A673 (cell line): ENCODE results near the gene IFNGR2. TPM values are rescaled to one million over a fixed set of nuclear protein-coding genes. Genes with fewer than 3 reads are reported as not detected.

ENCODE experiments used
- Bru-seq: library from RNA; stranded (reverse); fragments of 400-500 nt; gene quantifications from one replicate; lab custom pipeline; 2021; lab: Mats Ljungman, UMichigan
- BruChase-seq, 2 experiments: library from RNA; stranded (reverse); fragments of 400-500 nt; gene quantifications; one replicate each; lab custom pipeline; 2021; lab: Mats Ljungman, UMichigan
- BruUV-seq: library from RNA; stranded (reverse); fragments of 400-500 nt; replicated peaks from 2 replicates; lab custom pipeline; 2021; lab: Mats Ljungman, UMichigan
- CTCF ChIA-PET: fragments of 300-600 bp; sonication (Branson Sonifier 250); formaldehyde crosslinking; loops from one replicate; lab custom pipeline; 2022; ENCODE audit warnings: antibody characterized with exemption; lab: Charles Lee
- POLR2A ChIA-PET: fragments of 300-600 bp; sonication (Branson Sonifier 250); formaldehyde crosslinking; loops from one replicate; lab custom pipeline; 2022; ENCODE audit warnings: antibody characterized with exemption; ENCODE audit not compliant: low non-redundant PET; lab: Charles Lee
- DNase-seq: peaks from one replicate; pipeline ENCODE4 v3.0.0-alpha.2; 2015; ENCODE audit warnings: low spot score
- H3K27ac ChIP-seq: fragments of 200-600 bp; sonication (generic); 2 replicates; pipeline ENCODE4 v1.5.1; 2016; ENCODE audit warnings: mixed run types, low read depth, mild to moderate bottlenecking, mixed read lengths, antibody characterized with exemption, low read length; ENCODE audit not compliant: poor library complexity, severe bottlenecking
- H3K27me3 ChIP-seq: fragments of 200-600 bp; sonication (generic); replicated peaks from 2 replicates; pipeline ENCODE4 v1.6.1; 2017; ENCODE audit warnings: mixed run types, low read depth, mild to moderate bottlenecking, mixed read lengths, antibody characterized with exemption, low read length; ENCODE audit not compliant: insufficient read depth, poor library complexity
- H3K36me3 ChIP-seq: fragments of 200-600 bp; sonication (generic); 2 replicates; pipeline ENCODE4 v1.6.1; 2016; ENCODE audit warnings: mixed run types, mild to moderate bottlenecking, mixed read lengths, antibody characterized with exemption, low read length; ENCODE audit not compliant: insufficient read depth, poor library complexity, severe bottlenecking
- H3K4me1 ChIP-seq: fragments of 200-600 bp; sonication (generic); 2 replicates; pipeline ENCODE4 v1.6.1; 2017; ENCODE audit warnings: mixed run types, mild to moderate bottlenecking, mixed read lengths, antibody characterized with exemption, low read length; ENCODE audit not compliant: insufficient read depth, poor library complexity, severe bottlenecking
- H3K4me3 ChIP-seq: fragments of 200-600 bp; sonication (generic); 2 replicates; pipeline ENCODE4 v1.5.1; 2016; ENCODE audit warnings: low read depth, mixed run types, mild to moderate bottlenecking, mixed read lengths, low read length; ENCODE audit not compliant: poor library complexity, severe bottlenecking
- H3K9me3 ChIP-seq: fragments of 200-600 bp; sonication (generic); 2 replicates; pipeline ENCODE4 v1.6.1; 2016; ENCODE audit warnings: mixed run types, low read depth, mild to moderate bottlenecking, mixed read lengths, antibody characterized with exemption, low read length; ENCODE audit not compliant: poor library complexity, severe bottlenecking
- EZH2 ChIP-seq: fragments of 200-600 bp; sonication (generic); IDR thresholded peaks from 2 replicates; pipeline ENCODE4 v1.6.1; 2017; ENCODE audit warnings: borderline replicate concordance, low read depth, mild to moderate bottlenecking, mixed read lengths, antibody characterized with exemption, low read length; ENCODE audit not compliant: poor library complexity, severe bottlenecking
- intact Hi-C: fragments of 100-400 bp; cut with micrococcal nuclease; formaldehyde crosslinking; loops from one replicate; pipeline ENCODE4 v1.10.0; 2022; ENCODE audit not compliant: unreplicated experiment
- long read RNA-seq: library from polyadenylated mRNA; stranded (forward); transcript quantifications from one replicate; pipeline ENCODE4 v2.0.0, GENCODE V29; 2022
- total RNA-seq: library from RNA; stranded (reverse); gene quantifications from 2 replicates; pipeline ENCODE4 v1.2.3, GENCODE V29; 2021
- TF ChIP-seq, protein P1 (sequence below): fragments of 300-800, 200-600 bp; sonication (generic); conservative IDR thresholded peaks from 2 replicates; pipeline ENCODE4 v1.5.1; 2017; ENCODE audit warnings: low read depth, mild to moderate bottlenecking, antibody characterized with exemption, low read length, moderate library complexity, mixed read lengths

The IFNGR2 gene, protein sequence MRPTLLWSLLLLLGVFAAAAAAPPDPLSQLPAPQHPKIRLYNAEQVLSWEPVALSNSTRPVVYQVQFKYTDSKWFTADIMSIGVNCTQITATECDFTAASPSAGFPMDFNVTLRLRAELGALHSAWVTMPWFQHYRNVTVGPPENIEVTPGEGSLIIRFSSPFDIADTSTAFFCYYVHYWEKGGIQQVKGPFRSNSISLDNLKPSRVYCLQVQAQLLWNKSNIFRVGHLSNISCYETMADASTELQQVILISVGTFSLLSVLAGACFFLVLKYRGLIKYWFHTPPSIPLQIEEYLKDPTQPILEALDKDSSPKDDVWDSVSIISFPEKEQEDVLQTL
- total RNA-seq: 48.9 and 50.8 TPM in 2 replicates
- Bru-seq, nascent RNA: percentile 73 among the genes with signal in this experiment
- BruChase-seq, experiment 1, labeled RNA remaining after a 2-hour chase: percentile 70 among the genes with signal in this experiment
- percentile 74 among the genes with signal in this experiment for BruChase-seq, experiment 2, labeled RNA remaining after a 6-hour chase
- long read RNA-seq, transcript IFNGR2-202 (8 exons, 1,742 nt): minor isoform, 5 of 167 reads
- long read RNA-seq, transcript IFNGR2-206 (6 exons, 966 nt): minor isoform, 13 of 167 reads
- long read RNA-seq, transcript IFNGR2-201 (7 exons, 2,221 nt): major isoform, 133 of 167 reads
- long read RNA-seq, partial matches to known transcripts: 2 of 167 reads
- long read RNA-seq, other reads (novel, unspliced or antisense): 14 of 167 reads

DNA sequence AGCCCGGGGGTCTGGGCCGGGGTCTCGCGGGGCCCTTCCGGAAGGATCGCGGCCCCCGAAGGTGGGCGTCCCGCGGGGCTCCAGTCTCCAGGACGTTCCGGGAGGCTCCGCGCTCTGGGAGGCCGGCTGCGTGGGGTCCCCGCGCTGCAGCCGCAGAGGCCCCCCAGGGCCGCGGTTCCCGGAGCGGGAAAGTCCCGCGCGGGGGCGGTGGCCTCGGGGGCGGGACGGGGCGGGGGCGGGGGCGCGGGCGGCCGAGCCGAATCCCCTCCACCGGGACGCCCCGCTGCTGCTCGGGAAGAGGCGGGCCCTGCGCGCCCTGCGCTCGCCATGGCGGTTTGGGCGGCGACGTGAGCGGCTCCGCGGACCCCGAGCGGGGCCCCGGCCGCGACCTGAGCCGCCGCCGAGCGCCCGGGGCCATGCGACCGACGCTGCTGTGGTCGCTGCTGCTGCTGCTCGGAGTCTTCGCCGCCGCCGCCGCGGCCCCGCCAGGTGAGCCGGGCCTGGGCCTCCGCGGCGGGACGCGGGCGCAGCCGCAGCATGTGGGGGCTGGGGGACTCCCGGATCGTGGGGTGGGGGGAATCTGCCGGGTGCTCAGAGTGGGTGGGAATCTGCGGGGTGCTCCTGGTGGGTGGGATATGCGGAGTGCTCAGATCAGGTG lies at the start of gene IFNGR2:
IFNGR2 (plus strand) TSS at position 286 of the 658 bp plus-strand sequence; CDS start at position 417, 131 bp downstream.
- intact Hi-C loops: loop anchor here (2.0 kb wide), 1 partner anchor 22 kb away; no protein-coding TSS in a partner anchor
- CTCF ChIA-PET: no interaction called here
- TF ChIP-seq, protein P1, sequence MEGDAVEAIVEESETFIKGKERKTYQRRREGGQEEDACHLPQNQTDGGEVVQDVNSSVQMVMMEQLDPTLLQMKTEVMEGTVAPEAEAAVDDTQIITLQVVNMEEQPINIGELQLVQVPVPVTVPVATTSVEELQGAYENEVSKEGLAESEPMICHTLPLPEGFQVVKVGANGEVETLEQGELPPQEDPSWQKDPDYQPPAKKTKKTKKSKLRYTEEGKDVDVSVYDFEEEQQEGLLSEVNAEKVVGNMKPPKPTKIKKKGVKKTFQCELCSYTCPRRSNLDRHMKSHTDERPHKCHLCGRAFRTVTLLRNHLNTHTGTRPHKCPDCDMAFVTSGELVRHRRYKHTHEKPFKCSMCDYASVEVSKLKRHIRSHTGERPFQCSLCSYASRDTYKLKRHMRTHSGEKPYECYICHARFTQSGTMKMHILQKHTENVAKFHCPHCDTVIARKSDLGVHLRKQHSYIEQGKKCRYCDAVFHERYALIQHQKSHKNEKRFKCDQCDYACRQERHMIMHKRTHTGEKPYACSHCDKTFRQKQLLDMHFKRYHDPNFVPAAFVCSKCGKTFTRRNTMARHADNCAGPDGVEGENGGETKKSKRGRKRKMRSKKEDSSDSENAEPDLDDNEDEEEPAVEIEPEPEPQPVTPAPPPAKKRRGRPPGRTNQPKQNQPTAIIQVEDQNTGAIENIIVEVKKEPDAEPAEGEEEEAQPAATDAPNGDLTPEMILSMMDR: no peak
- TF ChIP-seq EZH2: no peak
- Histone ChIP-seq H3K36me3 (no peaks in the 10 kb centered on the region), H3K27me3 (no peaks in the 10 kb centered on the region), H3K4me3 (peak within 1 kb of the TSS; percentile 89), H3K4me1 (peaks cover 18% of the 10 kb centered on the region), H3K27ac (peak within 1 kb of the TSS; percentile 92), H3K9me3 (no peaks in the 10 kb centered on the region)
- peak; percentile 46 for DNase-seq
- POLR2A ChIA-PET: no interaction called here
- no TSS peak for BruUV-seq

DNA sequence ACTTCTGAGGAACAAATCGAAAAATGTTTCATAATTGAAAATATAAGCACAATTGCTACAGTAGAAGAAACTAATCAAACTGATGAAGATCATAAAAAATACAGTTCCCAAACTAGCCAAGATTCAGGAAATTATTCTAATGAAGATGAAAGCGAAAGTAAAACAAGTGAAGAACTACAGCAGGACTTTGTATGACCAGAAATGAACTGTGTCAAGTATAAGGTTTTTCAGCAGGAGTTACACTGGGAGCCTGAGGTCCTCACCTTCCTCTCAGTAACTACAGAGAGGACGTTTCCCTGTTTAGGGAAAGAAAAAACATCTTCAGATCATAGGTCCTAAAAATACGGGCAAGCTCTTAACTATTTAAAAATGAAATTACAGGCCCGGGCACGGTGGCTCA lies 47.9 kb upstream of the IFNGR2 start:
- TF ChIP-seq, protein P1: no peak
- no peak for TF ChIP-seq EZH2
- Histone ChIP-seq H3K27ac (no peak overlapping the region), H3K27me3 (no peaks in the 10 kb centered on the region), H3K4me3 (no peak overlapping the region), H3K36me3 (peaks cover 4% of the 10 kb centered on the region), H3K4me1 (peaks cover under 1% of the 10 kb centered on the region), H3K9me3 (no peaks in the 10 kb centered on the region)
- no peak for DNase-seq
- intact Hi-C loops: no loop called here
- ChIA-PET POLR2A (no interaction called here), CTCF (no interaction called here)
- TSS peak; percentile 71 for BruUV-seq

DNA sequence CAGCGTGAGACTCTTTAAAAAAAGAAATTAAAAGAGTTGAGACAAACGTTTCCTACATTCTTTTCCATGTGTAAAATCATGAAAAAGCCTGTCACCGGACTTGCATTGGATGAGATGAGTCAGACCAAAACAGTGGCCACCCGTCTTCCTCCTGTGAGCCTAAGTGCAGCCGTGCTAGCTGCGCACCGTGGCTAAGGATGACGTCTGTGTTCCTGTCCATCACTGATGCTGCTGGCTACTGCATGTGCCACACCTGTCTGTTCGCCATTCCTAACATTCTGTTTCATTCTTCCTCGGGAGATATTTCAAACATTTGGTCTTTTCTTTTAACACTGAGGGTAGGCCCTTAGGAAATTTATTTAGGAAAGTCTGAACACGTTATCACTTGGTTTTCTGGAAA lies 47.2 kb upstream of the IFNGR2 start:
- Histone ChIP-seq H3K4me3 (no peak overlapping the region), H3K27ac (no peak overlapping the region), H3K4me1 (peaks cover 6% of the 10 kb centered on the region), H3K9me3 (no peaks in the 10 kb centered on the region), H3K27me3 (no peaks in the 10 kb centered on the region), H3K36me3 (peaks cover 4% of the 10 kb centered on the region)
- intact Hi-C loops: no loop called here
- POLR2A ChIA-PET: no interaction called here
- BruUV-seq: no TSS peak
- TF ChIP-seq, protein P1: no peak
- TF ChIP-seq EZH2: no peak
- DNase-seq: no peak
- CTCF ChIA-PET: no interaction called here
